Measurements from ENCODE around the gene COL5A1.

The COL5A1 gene

GRCh38 chr9:134826336-134827285, 185.0 kb downstream of the COL5A1 start:
- no peak for DNase-seq

GRCh38 chr9:134827559-134827958, 186.0 kb downstream of the COL5A1 start:
- DNase-seq = no peak

DNA sequence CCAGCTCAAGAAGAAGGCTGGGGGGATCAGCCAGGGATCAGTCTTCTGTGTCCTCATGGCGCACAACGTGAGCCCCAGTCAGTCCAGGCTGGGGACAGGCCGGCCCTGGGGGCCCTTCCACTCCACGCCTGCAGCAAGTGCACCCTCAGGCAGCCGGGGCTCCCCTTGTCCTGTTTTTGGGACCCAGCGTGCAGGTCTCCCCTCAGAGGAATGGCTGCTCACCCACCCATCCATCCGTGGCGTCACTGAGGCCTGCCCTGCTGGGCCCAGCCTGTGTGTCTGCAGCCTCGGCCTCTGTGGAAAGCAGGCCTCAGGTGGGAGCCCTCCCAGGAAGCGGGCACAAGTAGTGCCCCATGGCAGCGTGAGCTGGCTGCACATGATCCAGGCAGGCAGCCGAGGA, 186.4 kb downstream of the COL5A1 start:
- DNase-seq = no peak

- DNase-seq = no peak
These were observed 187.3 kb downstream of the COL5A1 start for GRCh38 chr9:134828892-134829291.

- no peak for DNase-seq
These were observed 187.8 kb downstream of the COL5A1 start for GRCh38 chr9:134829356-134829937.

GRCh38 chr9:134830126-134830525, 188.5 kb downstream of the COL5A1 start:
- DNase-seq = no peak

- DNase-seq = no peak
These were observed 189.5 kb downstream of the COL5A1 start for GRCh38 chr9:134830926-134831720.

DNA sequence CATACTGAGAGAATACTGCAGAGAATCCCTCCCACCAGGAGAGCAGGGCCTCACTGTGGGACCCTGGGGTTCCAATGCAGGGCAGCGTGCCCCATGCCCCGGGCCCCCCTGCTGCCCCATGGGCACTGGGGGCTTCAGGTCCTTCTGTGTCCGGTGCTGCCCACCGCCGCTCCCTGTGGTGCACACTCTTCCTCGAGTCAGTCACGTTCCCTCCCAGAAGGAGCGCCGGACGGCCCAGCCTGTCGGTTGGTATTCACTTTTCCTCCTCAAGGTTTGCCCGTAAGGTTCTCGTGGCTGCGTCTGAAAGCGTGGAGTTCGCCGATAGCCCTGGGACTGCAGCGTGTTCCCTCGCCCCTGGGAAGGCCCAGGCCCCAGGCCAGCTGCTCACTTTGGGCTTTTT, 190.9 kb downstream of the COL5A1 start:
- no peak for DNase-seq

- DNase-seq = no peak
These were observed 191.8 kb downstream of the COL5A1 start for GRCh38 chr9:134833294-134833880.

DNA sequence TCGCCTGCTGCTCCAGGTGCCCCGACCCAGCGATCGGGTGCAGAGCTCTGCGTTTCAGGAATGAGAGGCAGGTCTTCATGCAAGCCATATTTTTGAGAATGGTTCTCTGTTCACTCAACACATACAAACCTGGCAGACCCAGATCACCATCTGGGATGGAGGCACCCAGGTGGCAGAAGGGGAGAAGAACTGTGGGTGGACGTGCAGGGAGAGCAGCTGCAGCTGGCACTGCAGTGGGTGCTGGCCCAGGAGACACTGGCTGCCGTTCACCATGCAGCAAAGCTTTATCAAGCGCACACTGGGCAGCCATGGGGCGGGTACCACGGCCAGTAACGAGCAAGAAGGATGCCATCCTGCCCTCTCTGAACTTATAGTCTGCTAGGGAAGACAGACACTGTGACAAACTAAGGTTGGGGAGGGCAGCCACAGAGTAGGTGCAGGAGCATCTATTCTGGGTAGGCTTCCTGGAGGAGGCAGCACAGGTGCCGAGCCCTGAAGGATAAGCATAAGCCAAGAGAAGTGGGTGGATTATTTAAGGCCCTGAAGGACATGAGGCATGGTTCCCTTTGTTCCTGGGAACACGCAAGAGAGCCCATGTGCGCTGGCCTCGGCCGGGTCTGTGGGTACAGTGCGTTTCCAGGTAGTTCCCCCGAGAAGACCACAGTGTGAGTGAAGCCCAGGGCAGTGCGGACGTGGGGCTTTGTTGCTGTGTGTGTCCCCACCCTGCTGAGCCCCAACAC, 192.8 kb downstream of the COL5A1 start:
- DNase-seq = no peak

DNA sequence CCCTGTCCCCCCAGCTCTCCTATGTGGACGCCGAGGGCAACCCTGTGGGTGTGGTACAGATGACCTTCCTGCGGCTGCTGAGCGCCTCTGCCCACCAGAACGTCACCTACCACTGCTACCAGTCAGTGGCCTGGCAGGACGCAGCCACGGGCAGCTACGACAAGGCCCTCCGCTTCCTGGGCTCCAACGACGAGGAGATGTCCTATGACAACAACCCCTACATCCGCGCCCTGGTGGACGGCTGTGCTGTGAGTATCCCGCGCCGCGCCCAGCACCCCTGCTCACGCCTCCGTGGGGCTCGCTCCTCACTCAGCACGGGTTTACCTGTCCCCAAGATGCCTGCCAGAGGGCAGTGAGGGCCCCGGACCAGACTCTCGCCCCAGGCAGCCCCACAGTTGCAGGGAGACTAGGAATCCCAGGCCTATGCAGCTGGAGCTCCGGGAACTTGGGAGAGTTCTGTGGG, 193.4 kb downstream of the COL5A1 start:
- no peak for DNase-seq

DNA sequence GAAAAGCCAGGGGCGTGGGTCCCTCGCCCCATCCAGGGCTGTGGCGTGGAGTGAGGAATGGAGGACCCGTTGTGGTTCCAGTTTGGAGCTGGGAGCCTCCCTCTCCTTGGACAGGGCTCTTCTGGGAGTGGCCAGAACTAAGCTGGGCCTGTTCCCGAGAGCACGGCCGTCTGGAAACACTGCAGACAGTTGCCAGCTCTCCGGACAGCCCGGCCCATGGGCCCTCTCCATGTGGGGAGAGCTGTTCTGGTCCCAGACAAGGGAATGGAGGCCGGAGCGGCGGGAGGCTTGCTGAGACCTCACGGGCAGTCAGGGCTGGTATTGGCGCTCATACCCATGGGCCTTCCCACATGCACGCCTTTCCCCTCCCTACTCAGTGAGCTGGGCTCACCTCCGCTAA, 193.8 kb downstream of the COL5A1 start:
- no peak for DNase-seq

GRCh38 chr9:134835987-134836386, 194.4 kb downstream of the COL5A1 start:
- no peak for DNase-seq

GRCh38 chr9:134836406-134836970, 194.9 kb downstream of the COL5A1 start:
- no peak for DNase-seq

DNA sequence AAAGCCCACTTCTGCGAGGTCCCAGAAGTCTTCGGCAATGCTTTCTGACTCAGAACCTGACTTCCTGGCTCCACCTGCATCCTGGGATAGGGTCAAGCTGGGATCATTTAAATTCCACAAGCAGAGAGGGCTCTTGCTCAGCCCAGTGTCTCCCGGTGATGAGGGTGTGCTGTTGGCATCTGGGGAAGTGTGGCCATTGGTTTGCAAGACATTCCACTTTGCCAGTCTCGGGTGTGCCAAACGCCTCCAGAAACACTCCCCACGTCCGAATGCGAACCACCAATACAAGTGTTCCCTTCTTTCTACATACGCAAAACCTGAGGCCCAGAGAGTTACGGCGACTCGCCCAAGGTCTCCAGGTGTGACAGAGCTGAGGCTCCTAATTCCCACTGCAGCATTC, 195.9 kb downstream of the COL5A1 start:
- DNase-seq = no peak

GRCh38 chr9:134838651-134839454, 197.2 kb downstream of the COL5A1 start:
- DNase-seq = no peak

DNA sequence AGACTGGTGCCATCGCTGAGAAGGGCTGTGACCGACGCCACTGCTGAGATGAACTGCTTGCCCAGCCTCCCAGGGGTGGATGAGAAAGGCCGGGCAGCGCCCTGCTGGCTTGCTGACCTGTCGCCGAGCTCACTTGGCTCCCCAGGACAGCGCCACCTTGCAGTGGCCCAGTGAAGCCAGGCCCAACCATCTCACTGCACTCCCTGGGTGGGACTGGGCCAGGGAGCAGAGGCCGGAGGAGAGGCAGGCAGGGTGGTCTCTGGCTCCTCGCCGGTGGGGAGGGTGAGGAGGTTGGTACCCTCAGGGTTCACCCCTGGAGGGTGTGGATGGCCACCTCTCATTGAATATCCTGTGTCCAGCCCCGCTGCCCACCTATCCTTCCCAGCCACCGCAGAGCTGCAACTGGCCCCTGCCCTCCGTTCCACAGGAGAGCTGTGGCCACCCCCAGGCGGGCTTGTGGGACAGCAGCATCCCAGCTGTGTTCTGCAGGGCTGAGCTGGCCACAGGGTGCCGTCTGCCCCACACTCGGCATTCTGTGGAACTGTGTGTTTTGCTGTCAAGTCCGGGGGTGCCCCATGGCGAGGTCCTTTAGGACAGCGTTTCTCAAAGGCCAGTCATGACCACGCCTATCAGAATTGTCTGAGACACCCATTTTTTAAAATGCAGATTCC, 198.0 kb downstream of the COL5A1 start:
- no peak for DNase-seq

- DNase-seq = no peak
These were observed 198.9 kb downstream of the COL5A1 start for GRCh38 chr9:134840511-134840910.

GRCh38 chr9:134841180-134841904, 199.7 kb downstream of the COL5A1 start:
- no peak for DNase-seq

DNA sequence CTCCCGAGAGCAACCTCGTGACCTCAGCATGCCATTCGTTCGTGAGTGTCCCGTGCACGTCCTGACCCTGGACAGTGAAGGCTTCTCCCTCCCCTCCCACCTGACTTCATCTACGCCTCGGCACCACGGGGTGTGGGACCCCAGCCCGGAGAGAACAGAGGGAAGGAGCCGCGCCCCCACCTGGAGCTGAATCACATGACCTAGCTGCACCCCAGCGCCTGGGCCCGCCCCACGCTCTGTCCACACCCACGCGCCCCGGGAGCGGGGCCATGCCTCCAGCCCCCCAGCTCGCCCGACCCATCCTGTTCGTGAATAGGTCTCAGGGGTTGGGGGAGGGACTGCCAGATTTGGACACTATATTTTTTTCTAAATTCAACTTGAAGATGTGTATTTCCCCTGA, 200.7 kb downstream of the COL5A1 start:
- DNase-seq = no peak
